PC-3 (cell line): ENCODE results near the gene GRK2. TPM values are rescaled to one million over a fixed set of nuclear protein-coding genes. Genes with fewer than 3 reads are reported as not detected.

Experiments
- ATAC-seq: fragments of 200-7000 bp; cut with Tn5 transposase; 2 replicates; pipeline ENCODE4 v1.9.1; 2020; ENCODE audit warnings: mild to moderate bottlenecking, moderate library complexity
- Bru-seq: library from RNA; stranded (reverse); fragments of 400-500 nt; gene quantifications from one replicate; lab custom pipeline; 2021; lab: Mats Ljungman, UMichigan
- BruChase-seq, 2 experiments: library from RNA; stranded (reverse); fragments of 400-500 nt; gene quantifications; one replicate each; lab custom pipeline; 2021; lab: Mats Ljungman, UMichigan
- BruUV-seq: library from RNA; stranded (reverse); fragments of 400-500 nt; replicated peaks from 2 replicates; lab custom pipeline; 2021; lab: Mats Ljungman, UMichigan
- CTCF ChIA-PET: fragments of 300-600 bp; sonication (Branson Sonifier 250); formaldehyde crosslinking; loops from one replicate; lab custom pipeline; 2022; ENCODE audit warnings: antibody characterized with exemption; lab: Charles Lee
- POLR2A ChIA-PET: fragments of 300-600 bp; sonication (Branson Sonifier 250); formaldehyde crosslinking; loops from one replicate; lab custom pipeline; 2022; ENCODE audit warnings: antibody characterized with exemption; ENCODE audit not compliant: unreplicated experiment; lab: Charles Lee
- DNase-seq: peaks from one replicate; pipeline ENCODE4 v3.0.0-alpha.2; 2015
- H2AFZ ChIP-seq: fragments of 300-600 bp; sonication (generic); 2 replicates; pipeline ENCODE4 v1.6.0; 2016; ENCODE audit warnings: antibody characterized with exemption, low read length
- H3F3A ChIP-seq: fragments of 300-600 bp; sonication (generic); one replicate; pipeline ENCODE4 v1.6.0; 2017; ENCODE audit warnings: antibody characterized with exemption, low read length, control low read depth, mild to moderate bottlenecking; ENCODE audit not compliant: unreplicated experiment
- H3K27ac ChIP-seq: fragments of 300-600 bp; sonication (generic); 2 replicates; pipeline ENCODE4 v1.5.1; 2016; ENCODE audit warnings: mild to moderate bottlenecking, low read length
- H3K27me3 ChIP-seq: fragments of 300-600 bp; sonication (generic); 2 replicates; pipeline ENCODE4 v1.6.1; 2016; ENCODE audit warnings: low read length, mixed read lengths
- H3K36me3 ChIP-seq: fragments of 300-600 bp; sonication (generic); 2 replicates; pipeline ENCODE4 v1.6.1; 2016; ENCODE audit warnings: low read depth, mixed run types, low read length, mixed read lengths
- H3K4me1 ChIP-seq: fragments of 300-600 bp; sonication (generic); 2 replicates; pipeline ENCODE4 v1.5.1; 2016; ENCODE audit warnings: low read length; ENCODE audit not compliant: insufficient read depth
- H3K4me2 ChIP-seq: fragments of 300-600 bp; sonication (generic); 2 replicates; pipeline ENCODE4 v1.6.0; 2016; ENCODE audit warnings: low read length
- H3K4me3 ChIP-seq: fragments of 300-600 bp; sonication (generic); 2 replicates; pipeline ENCODE4 v1.5.1; 2016; ENCODE audit warnings: mild to moderate bottlenecking, low read length, mixed read lengths
- H3K79me2 ChIP-seq: fragments of 300-600 bp; sonication (generic); 2 replicates; pipeline ENCODE4 v1.6.1; 2017; ENCODE audit warnings: low read length, mixed read lengths
- H3K9ac ChIP-seq: fragments of 300-600 bp; sonication (generic); 2 replicates; pipeline ENCODE4 v1.6.0; 2016; ENCODE audit warnings: mild to moderate bottlenecking, low read length
- H3K9me2 ChIP-seq: fragments of 300-600 bp; sonication (generic); replicated peaks from 2 replicates; pipeline ENCODE4 v1.6.1; 2016; ENCODE audit warnings: mixed run types, low read length, mixed read lengths
- H3K9me3 ChIP-seq: fragments of 300-600 bp; sonication (generic); 2 replicates; pipeline ENCODE4 v1.6.1; 2016; ENCODE audit warnings: low read length, mixed read lengths
- H4K20me1 ChIP-seq: fragments of 300-600 bp; sonication (generic); 2 replicates; pipeline ENCODE4 v1.6.1; 2016; ENCODE audit warnings: low read length, mixed read lengths
- CTCF ChIP-seq: fragments of 300-600 bp; sonication (generic); conservative IDR thresholded peaks from 2 replicates; pipeline ENCODE4 v1.5.1; 2017; ENCODE audit warnings: antibody characterized with exemption, low read depth, mild to moderate bottlenecking, low read length
- EZH2 ChIP-seq: fragments of 300-600 bp; sonication (generic); IDR thresholded peaks from one replicate; pipeline ENCODE4 v1.6.1; 2017; ENCODE audit warnings: antibody characterized with exemption, mild to moderate bottlenecking, low read length; ENCODE audit not compliant: unreplicated experiment
- EZH2phosphoT487 ChIP-seq: fragments of 300-600 bp; sonication (generic); IDR thresholded peaks from 2 replicates; pipeline ENCODE4 v1.6.1; 2018; ENCODE audit warnings: mild to moderate bottlenecking, antibody characterized with exemption, low read length, borderline replicate concordance
- intact Hi-C: fragments of 100-400 bp; cut with micrococcal nuclease; formaldehyde crosslinking; loops from 2 replicates; pipeline ENCODE4 v1.9.0; 2023
- long read RNA-seq: library from polyadenylated mRNA; unstranded; transcript quantifications from one replicate; pipeline ENCODE4 v2.0.0, GENCODE V29; 2021; ENCODE audit not compliant: unreplicated experiment
- total RNA-seq: library from RNA; depleted of rRNA; stranded (reverse); fragments of >200 nt; gene quantifications from 2 replicates; pipeline ENCODE4 v1.2.3, GENCODE V29; 2014; rRNA removed

The GRK2 gene
- total RNA-seq (103 TPM in 2 replicates), Bru-seq, nascent RNA (percentile 72 among the genes with signal in this experiment), BruChase-seq, experiment 1, labeled RNA remaining after a 6-hour chase (percentile 89 among the genes with signal in this experiment), BruChase-seq, experiment 2, labeled RNA remaining after a 2-hour chase (percentile 88 among the genes with signal in this experiment)
- long read RNA-seq, transcript GRK2-201 (21 exons, 3,466 nt), result major isoform, 167 of 299 reads
- long read RNA-seq, partial matches to known transcripts, result 27 of 299 reads
- long read RNA-seq, other reads (novel, unspliced or antisense), result 105 of 299 reads

- H2AFZ ChIP-seq, result peak within 1 kb of the TSS; percentile 67
- intact Hi-C loops, result loop anchor here (1.0 to 5.0 kb wide), 3 partner anchors 36 to 78 kb away; partner anchors contain the start of gene SSH3
- H3K9ac ChIP-seq, result peak within 1 kb of the TSS; percentile 83
- DNase-seq (peak; percentile 58), ATAC-seq (peak; percentile 12)
- TF ChIP-seq EZH2phosphoT487 (no peak), EZH2 (no peak), CTCF (no peak)
- H3K27me3 ChIP-seq, result no peaks in the 10 kb centered on the region
- no peaks in the 10 kb centered on the region for H3K9me3 ChIP-seq
- peaks cover 49% of the 10 kb centered on the region for H3K4me1 ChIP-seq
- H3K4me2 ChIP-seq, result peak within 1 kb of the TSS; percentile 95
- peak within 1 kb of the TSS; percentile 74 for H3K4me3 ChIP-seq
- peaks cover 32% of the 10 kb centered on the region for H4K20me1 ChIP-seq
- POLR2A ChIA-PET, result interaction anchor here (0.6 kb wide), 1 partner anchor 52 kb away, joined by 5 read pairs; no protein-coding TSS in a partner anchor
- no peaks in the 10 kb centered on the region for H3K9me2 ChIP-seq
- H3K36me3 ChIP-seq, result peaks cover 7% of the 10 kb centered on the region; the same call in 1 of the 2 replicates
- no TSS peak for BruUV-seq
- CTCF ChIA-PET, result no interaction called here
- peak within 1 kb of the TSS; percentile 67 for H3K27ac ChIP-seq
- H3K79me2 ChIP-seq, result peaks cover 51% of the 10 kb centered on the region
- H3F3A ChIP-seq, result peaks cover 4% of the 10 kb centered on the region
Observed at GRCh38 chr11:67266449-67267187, at the start of gene GRK2. Gene GRK2, plus strand, starts transcription at chr11:67266473. Its CDS starts 227 bp downstream, at chr11:67266700.

- H3K4me1 ChIP-seq, result peaks cover 8% of the 10 kb centered on the region
- DNase-seq (no peak), ATAC-seq (no peak)
- H3K27me3 ChIP-seq, result no peaks in the 10 kb centered on the region
- H3F3A ChIP-seq, result no peaks in the 10 kb centered on the region
- no peaks in the 10 kb centered on the region for H3K9me3 ChIP-seq
- ChIA-PET CTCF (no interaction called here), POLR2A (no interaction called here)
- no peaks in the 10 kb centered on the region for H3K9me2 ChIP-seq
- no peak overlapping the region for H3K4me3 ChIP-seq
- BruUV-seq, result no TSS peak
- intact Hi-C loops, result no loop called here
- no peaks in the 10 kb centered on the region for H4K20me1 ChIP-seq
- H3K4me2 ChIP-seq, result no peak overlapping the region
- H2AFZ ChIP-seq, result no peak overlapping the region
- no peak overlapping the region for H3K27ac ChIP-seq
- no peak for TF ChIP-seq CTCF
- no peak for TF ChIP-seq EZH2phosphoT487
- TF ChIP-seq EZH2, result no peak
- H3K36me3 ChIP-seq, result peaks cover 38% of the 10 kb centered on the region
- no peak overlapping the region for H3K9ac ChIP-seq
- no peaks in the 10 kb centered on the region for H3K79me2 ChIP-seq
Observed at GRCh38 chr11:67227726-67228125, 38.5 kb upstream of the GRK2 start.
